Caco-2 (cell line): ENCODE measurements around the gene ARMH3. TPM values are rescaled to one million over a fixed set of nuclear protein-coding genes. Genes with fewer than 3 reads are reported as not detected.

Experiments used
- BruUV-seq: library from RNA; stranded (reverse); fragments of 400-500 nt; replicated peaks from 2 replicates; lab custom pipeline; 2021; lab: Mats Ljungman, UMichigan
- CTCF ChIA-PET: fragments of 300-600 bp; sonication (Branson Sonifier 250); formaldehyde crosslinking; loops from one replicate; lab custom pipeline; 2022; ENCODE audit warnings: antibody characterized with exemption; lab: Charles Lee
- POLR2A ChIA-PET: fragments of 300-600 bp; sonication (Branson Sonifier 250); formaldehyde crosslinking; loops from one replicate; lab custom pipeline; 2022; ENCODE audit warnings: antibody characterized with exemption; lab: Charles Lee
- DNase-seq, 2 experiments: peaks; one replicate each; pipeline versions ENCODE4 v3.0.0 to v3.0.0-alpha.2; 2020 to 2022
- H3K27me3 ChIP-seq: replicated peaks from 2 replicates; pipeline ENCODE4 v1.6.0; 2011; ENCODE audit warnings: low read length; ENCODE audit not compliant: control insufficient read depth, insufficient read depth
- H3K36me3 ChIP-seq: 2 replicates; pipeline ENCODE4 v1.5.1; 2011; ENCODE audit warnings: low read length; ENCODE audit not compliant: control insufficient read depth, insufficient read depth
- H3K4me1 ChIP-seq: fragments of 250-450 bp; sonication (Bioruptor Pico); 2 replicates; pipeline ENCODE4 v1.5.1; 2020; ENCODE audit warnings: mild to moderate bottlenecking
- H3K4me3 ChIP-seq: 2 replicates; pipeline ENCODE4 v1.5.1; 2011; ENCODE audit warnings: low read depth, mild to moderate bottlenecking, control low read depth, low read length
- H3K9me3 ChIP-seq: fragments of 250-450 bp; sonication (Bioruptor Pico); 2 replicates; pipeline ENCODE4 v1.5.1; 2020; ENCODE audit warnings: mild to moderate bottlenecking, moderate library complexity
- H3K27ac Mint-ChIP-seq: one replicate; pipeline ENCODE4 v1.8.0; 2022; ENCODE audit warnings: mixed read lengths; ENCODE audit not compliant: unreplicated experiment
- H3K27me3 Mint-ChIP-seq: one replicate; pipeline ENCODE4 v1.8.0; 2022; ENCODE audit warnings: mixed read lengths; ENCODE audit not compliant: insufficient read depth, unreplicated experiment
- H3K36me3 Mint-ChIP-seq: one replicate; pipeline ENCODE4 v1.8.0; 2022; ENCODE audit warnings: mild to moderate bottlenecking, mixed read lengths; ENCODE audit not compliant: insufficient read depth, unreplicated experiment
- H3K4me1 Mint-ChIP-seq: one replicate; pipeline ENCODE4 v1.8.0; 2022; ENCODE audit warnings: low read depth, mixed read lengths; ENCODE audit not compliant: unreplicated experiment
- H3K4me3 Mint-ChIP-seq: one replicate; pipeline ENCODE4 v1.8.0; 2022; ENCODE audit warnings: mild to moderate bottlenecking, moderate library complexity, mixed read lengths; ENCODE audit not compliant: unreplicated experiment
- H3K9me3 Mint-ChIP-seq: one replicate; pipeline ENCODE4 v1.8.0; 2022; ENCODE audit warnings: mixed read lengths; ENCODE audit not compliant: unreplicated experiment
- CTCF ChIP-seq, 2 experiments: fragments of 200-600 bp in 1 of 2; IDR thresholded peaks; 1 replicate in 1 of 2; 2 replicates in 1 of 2; pipeline versions ENCODE4 v1.5.1 to v1.8.0; 2011 to 2022; ENCODE audit warnings: antibody characterized with exemption in 1 of 2, control low read depth in 1 of 2, inconsistent platforms in 1 of 2, low read depth in 1 of 2, low read length in 1 of 2, mild to moderate bottlenecking in 1 of 2, moderate library complexity in 1 of 2; ENCODE audit not compliant: insufficient read depth in 1 of 2, severe bottlenecking in 1 of 2, unreplicated experiment in 1 of 2
- intact Hi-C: fragments of 100-400 bp; cut with micrococcal nuclease; formaldehyde crosslinking; loops from one replicate; pipeline ENCODE4 v1.10.0; 2022; ENCODE audit not compliant: unreplicated experiment
- total RNA-seq: library from RNA; stranded (reverse); gene quantifications from 2 replicates; pipeline ENCODE4 v1.2.3, GENCODE V29; 2022

Gene ARMH3
- total RNA-seq, 1 experiment from 2014 or later = 17.4 TPM

GRCh38 chr10:101878869-101879268 lies 177.1 kb downstream of the ARMH3 start:
- H3K36me3 ChIP-seq = 0 out of 2 replicates have a peak, but pooled peaks cover 3% of the 10 kb centered on the region
- H3K9me3 Mint-ChIP-seq = no peaks in the 10 kb centered on the region
- peaks cover 15% of the 10 kb centered on the region for H3K36me3 Mint-ChIP-seq
- peaks cover 6% of the 10 kb centered on the region for H3K4me1 Mint-ChIP-seq
- no peaks in the 10 kb centered on the region for H3K27me3 Mint-ChIP-seq
- TF ChIP-seq CTCF (IDR thresholded peaks at IDR 0.05; ENCODE audit: insufficient read depth in 1 of 2, low read depth in 1 of 2, low read length in 1 of 2, severe bottlenecking in 1 of 2, unreplicated experiment in 1 of 2) = no peak
- ChIA-PET POLR2A (no interaction called here), CTCF (interaction anchor here (0.6 kb wide), 1 partner anchor 127 kb away, joined by 3 read pairs; no protein-coding TSS in a partner anchor)
- H3K27ac Mint-ChIP-seq = no peak overlapping the region
- no peak for DNase-seq
- no peak overlapping the region for H3K4me3 Mint-ChIP-seq
- no peaks in the 10 kb centered on the region for H3K27me3 ChIP-seq
- intact Hi-C loops = no loop called here
- H3K4me3 ChIP-seq = no peak overlapping the region
- peaks cover 8% of the 10 kb centered on the region; the same call in 1 of the 2 replicates for H3K4me1 ChIP-seq
- no peaks in the 10 kb centered on the region for H3K9me3 ChIP-seq
- BruUV-seq = no TSS peak

GRCh38 chr10:101875068-101875688 lies 180.8 kb downstream of the ARMH3 start:
- Histone ChIP-seq H3K4me3 (no peak overlapping the region), H3K9me3 (no peaks in the 10 kb centered on the region), H3K27me3 (no peaks in the 10 kb centered on the region), H3K4me1 (no peaks in the 10 kb centered on the region), H3K36me3 (0 out of 2 replicates have a peak, but pooled peaks cover 3% of the 10 kb centered on the region)
- TF ChIP-seq CTCF (IDR thresholded peaks at IDR 0.05; ENCODE audit: insufficient read depth in 1 of 2, low read depth in 1 of 2, low read length in 1 of 2, severe bottlenecking in 1 of 2, unreplicated experiment in 1 of 2) = no peak
- Mint-ChIP-seq H3K36me3 (peaks cover 11% of the 10 kb centered on the region), H3K4me1 (no peaks in the 10 kb centered on the region), H3K9me3 (no peaks in the 10 kb centered on the region), H3K27ac (no peak overlapping the region), H3K4me3 (no peak overlapping the region), H3K27me3 (no peaks in the 10 kb centered on the region)
- ChIA-PET POLR2A (no interaction called here), CTCF (interaction anchor here (0.6 to 1.3 kb wide), 2 partner anchors 14 to 35 kb away, joined by 5 to 7 read pairs; no protein-coding TSS in a partner anchor)
- intact Hi-C loops = no loop called here
- DNase-seq = no peak
- no TSS peak for BruUV-seq

DNA sequence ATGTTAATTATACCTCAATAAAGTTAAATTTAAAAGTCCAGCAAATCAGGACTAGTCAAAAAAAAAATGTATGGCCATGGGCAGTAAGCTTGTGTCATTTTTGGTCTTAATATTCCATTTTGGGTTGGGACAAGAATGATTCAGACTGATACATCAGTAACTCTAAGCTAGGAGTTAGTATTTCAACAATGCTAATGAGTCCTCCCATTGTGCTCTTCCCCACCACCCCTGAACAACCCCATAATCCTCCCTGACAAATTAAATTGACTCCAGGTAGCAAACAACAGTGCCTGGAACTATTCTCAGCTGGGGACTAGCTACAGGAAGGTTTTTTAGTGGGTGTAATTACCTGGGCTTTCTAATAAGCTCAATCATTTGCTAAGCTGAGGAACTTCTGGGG lies 181.7 kb downstream of the ARMH3 start:
- H3K4me3 Mint-ChIP-seq = no peak overlapping the region
- intact Hi-C loops = no loop called here
- no peaks in the 10 kb centered on the region for H3K27me3 ChIP-seq
- H3K36me3 Mint-ChIP-seq = peaks cover 11% of the 10 kb centered on the region
- no peak for TF ChIP-seq CTCF (IDR thresholded peaks at IDR 0.05; ENCODE audit: insufficient read depth in 1 of 2, low read depth in 1 of 2, low read length in 1 of 2, severe bottlenecking in 1 of 2, unreplicated experiment in 1 of 2)
- BruUV-seq = no TSS peak
- no peaks in the 10 kb centered on the region for H3K36me3 ChIP-seq
- no peak overlapping the region for H3K4me3 ChIP-seq
- no peaks in the 10 kb centered on the region for H3K9me3 ChIP-seq
- no peaks in the 10 kb centered on the region for H3K4me1 Mint-ChIP-seq
- ChIA-PET POLR2A (no interaction called here), CTCF (interaction anchor here (0.7 kb wide), 1 partner anchor 23 kb away, joined by 3 read pairs; no protein-coding TSS in a partner anchor)
- H3K9me3 Mint-ChIP-seq = no peaks in the 10 kb centered on the region
- no peaks in the 10 kb centered on the region for H3K27me3 Mint-ChIP-seq
- no peak overlapping the region for H3K27ac Mint-ChIP-seq
- no peaks in the 10 kb centered on the region for H3K4me1 ChIP-seq
- no peak for DNase-seq
